COR-L47 (cell line): Measurements from ENCODE around the gene TMED6.

ENCODE experiments used
- DNase-seq: peaks from one replicate; lab custom pipeline; 2025; lab: John Stamatoyannopoulos, UW

TMED6 gene

DNA sequence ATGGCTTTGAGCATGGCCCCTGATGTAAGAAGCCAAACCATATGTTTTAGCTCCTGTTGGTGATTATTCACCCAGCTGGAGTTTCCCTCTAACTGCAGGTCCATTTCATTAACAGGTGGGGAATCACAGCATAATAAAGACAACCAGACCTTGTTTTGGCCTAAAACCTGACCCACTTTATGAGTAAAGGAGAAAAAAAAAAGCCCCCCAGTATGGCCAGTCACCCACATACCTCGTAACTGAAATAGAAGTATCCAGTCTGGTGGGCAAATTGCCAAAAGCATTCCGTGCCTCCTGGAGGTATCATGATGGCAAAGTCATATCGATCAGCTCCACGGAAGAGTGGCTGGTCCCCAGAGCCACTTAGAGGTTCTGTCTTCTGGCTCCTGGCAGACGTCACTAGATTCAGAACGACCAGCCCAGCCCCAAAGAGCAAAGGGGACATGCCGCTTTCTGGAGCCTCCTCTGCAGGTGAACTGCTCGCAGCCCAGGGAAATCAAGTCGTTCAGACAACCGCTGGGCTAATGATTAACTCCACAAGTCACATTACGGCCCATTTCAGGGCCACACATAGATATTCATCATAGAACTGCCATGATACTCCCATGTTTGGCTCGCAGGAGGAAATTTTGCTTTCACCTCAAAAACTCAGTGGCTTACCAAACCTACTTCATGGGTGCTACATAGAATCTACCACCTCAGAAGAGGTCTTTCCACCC, at the start of gene TMED6:
Gene TMED6, minus strand, starts transcription at position 478 of the 719 bp plus-strand sequence. Its CDS starts 33 bp downstream, at position 445.
- DNase-seq, result no peak

- DNase-seq, result no peak
Measured at GRCh38 chr16:69399361-69399760, 47.8 kb upstream of the TMED6 start.

DNA sequence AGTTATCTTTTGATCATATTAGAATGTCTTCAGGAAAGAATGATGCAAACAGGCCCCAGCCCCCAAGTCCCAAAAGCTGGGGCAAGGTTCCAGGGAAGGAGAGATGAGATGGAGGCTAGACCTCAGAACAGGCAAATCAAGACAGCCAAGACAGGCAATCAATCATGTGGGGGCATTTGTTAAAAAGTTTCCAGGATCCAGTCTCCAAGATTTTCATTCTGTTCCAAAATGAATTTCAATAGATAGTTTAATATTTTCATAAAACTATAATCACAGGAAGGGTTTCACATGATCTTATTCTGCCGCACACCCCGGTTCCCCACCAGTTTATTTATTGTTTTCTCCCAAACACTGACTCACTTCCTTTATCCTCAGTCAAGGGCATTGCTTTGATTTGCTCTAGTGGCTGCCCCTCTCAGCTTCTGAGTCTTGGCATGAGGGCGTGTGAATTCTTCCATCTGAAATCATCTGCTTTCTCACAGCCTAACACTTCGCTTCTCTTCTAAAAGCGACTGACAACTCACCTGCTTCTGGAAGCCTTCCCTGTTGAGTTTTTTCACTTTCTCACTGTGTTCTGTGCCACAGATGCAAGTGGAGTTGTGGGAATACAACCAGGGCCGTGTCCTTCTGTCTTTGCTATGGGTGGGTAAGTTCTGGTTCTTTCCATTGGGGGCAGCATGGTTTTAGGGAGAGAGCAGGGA, 46.4 kb upstream of the TMED6 start:
- peak; percentile 13 for DNase-seq

GRCh38 chr16:69396187-69397061, 44.8 kb upstream of the TMED6 start:
- peak; percentile 75 for DNase-seq

- no peak for DNase-seq
Measured at GRCh38 chr16:69395859-69396186, 44.2 kb upstream of the TMED6 start.

- DNase-seq, result no peak
Measured at GRCh38 chr16:69393898-69394849, 42.6 kb upstream of the TMED6 start.

- DNase-seq, result no peak
Measured at GRCh38 chr16:69386596-69386995, 35.0 kb upstream of the TMED6 start.

GRCh38 chr16:69384974-69385373, 33.4 kb upstream of the TMED6 start:
- DNase-seq, result no peak

DNA sequence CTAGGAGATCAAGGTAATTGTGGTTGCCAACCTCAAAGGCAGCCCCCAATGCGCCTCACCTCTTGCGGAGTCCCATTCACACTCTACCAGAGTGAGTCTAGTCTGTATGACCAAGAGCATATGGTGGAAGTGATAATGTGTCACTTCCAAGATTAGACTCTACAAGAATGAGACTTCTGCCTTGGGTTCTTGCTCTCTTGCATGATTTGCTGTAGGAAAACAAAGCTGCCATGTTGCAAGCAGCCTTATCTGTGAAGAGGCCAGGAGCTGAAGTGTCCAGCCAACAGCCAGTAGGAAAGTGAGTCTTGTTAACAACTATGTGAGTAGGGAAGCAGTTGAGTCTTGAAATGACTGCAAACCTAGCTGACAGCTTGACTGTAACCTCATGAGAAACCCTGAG, 30.8 kb upstream of the TMED6 start:
- DNase-seq, result no peak

DNA sequence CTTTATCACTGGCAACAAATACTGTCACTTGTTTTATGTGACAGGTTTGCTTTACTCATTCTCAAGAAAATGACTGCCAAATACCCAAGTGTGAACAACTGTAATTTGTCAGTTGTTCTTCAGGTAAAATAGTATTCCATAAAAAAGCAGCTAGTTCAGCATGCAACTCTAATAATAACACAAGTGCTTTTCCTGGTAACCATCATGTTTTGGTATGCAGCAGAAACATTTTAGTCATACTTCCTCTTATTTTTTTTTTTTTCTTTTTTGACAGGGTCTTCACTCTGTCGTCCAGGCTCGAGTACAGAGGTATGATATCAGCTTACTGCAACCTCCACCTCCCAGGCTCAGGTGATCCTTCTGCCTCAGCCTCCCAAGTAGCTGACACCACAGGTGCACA, 29.6 kb upstream of the TMED6 start:
- no peak for DNase-seq

GRCh38 chr16:69378760-69379159, 27.2 kb upstream of the TMED6 start:
- no peak for DNase-seq

GRCh38 chr16:69378036-69378435, 26.4 kb upstream of the TMED6 start:
- no peak for DNase-seq

DNA sequence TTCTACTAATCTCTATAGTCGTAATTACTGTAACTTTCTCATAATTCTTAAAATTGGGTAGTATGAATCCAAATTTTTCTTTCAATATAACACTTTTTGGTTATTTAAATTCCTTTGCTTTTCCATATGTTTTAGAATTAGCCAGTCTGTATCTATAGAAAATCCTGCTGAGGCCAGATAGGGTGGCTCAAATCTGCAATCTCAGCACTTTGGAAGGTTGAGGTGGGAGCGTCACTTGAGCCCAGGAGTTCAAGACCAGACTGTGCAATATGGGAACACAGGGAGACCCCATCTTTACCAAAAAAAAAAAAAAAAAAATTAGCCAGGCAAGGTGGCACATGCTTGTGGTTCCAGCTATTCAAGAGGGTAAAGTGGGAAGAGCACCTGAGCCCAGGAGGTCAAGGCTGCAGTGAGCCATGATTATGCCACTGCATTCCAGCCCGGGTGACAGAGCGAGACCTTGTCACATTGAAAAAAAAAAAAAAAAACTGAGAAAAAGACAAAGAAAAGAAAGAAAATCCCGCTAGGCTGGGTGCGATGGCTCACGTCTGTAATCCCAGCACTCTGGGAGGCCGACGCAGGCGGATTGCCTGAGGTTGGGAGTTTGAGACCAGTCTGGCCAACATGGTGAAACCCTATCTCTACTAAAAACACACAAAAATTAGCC, 24.9 kb upstream of the TMED6 start:
- no peak for DNase-seq

GRCh38 chr16:69373019-69373418, 21.4 kb upstream of the TMED6 start:
- no peak for DNase-seq

DNA sequence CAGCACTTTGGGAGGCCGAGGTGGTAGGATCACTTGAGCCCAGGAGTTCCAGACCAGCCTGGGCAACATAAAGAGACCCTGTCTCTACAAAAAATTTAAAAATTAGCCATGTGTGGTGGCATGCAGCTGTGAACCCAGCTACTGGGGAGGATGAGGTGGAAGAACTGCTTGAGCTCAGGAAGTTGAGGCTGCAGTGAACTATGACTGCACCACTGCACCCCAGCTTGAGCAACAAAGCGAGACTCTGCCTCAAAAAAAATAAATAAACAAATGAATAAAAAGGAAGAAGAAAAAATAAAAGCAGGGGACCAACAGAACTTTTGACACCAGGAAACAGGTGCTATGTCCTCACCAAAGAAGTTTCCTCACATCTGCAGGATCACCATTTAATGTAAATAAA, 20.0 kb upstream of the TMED6 start:
- no peak for DNase-seq

DNA sequence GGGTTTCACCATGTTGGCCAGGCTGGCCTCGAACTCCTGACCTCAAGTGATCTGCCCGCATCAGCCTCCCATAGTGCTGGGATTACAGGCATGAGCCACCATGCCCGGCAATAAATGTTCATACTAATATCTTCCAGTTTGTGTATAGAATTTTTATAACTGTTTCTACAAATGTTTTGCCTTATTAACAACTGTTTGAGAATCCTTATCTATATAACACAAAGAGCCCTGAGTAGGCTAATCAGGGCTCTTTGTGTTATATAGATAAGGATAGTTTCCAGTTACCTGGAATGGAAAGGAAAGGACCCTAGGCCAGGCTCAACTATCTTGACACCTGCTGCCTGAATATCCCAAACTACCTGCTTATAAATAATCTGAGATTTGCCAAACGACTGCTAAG, 17.3 kb upstream of the TMED6 start:
- no peak for DNase-seq

DNA sequence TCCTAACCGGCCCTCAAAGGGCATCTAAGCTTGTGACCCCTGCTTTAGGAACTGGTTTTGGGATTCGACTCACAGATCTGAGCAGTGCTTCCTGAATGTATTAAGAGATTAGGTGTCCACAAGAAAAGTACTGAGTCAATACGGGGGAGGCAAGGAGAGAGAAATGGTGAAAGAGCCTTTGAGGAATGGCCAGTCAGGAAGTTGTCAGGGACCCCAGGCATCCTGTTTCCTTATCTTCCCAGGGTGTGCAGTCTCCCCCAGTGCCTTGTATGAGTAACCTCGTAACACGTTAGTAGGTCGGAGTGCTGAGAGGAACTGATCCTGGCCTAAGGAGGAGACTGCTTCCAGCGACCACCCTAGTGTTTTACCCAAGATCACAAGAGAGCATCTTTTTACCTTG, 16.4 kb upstream of the TMED6 start:
- DNase-seq, result no peak

DNA sequence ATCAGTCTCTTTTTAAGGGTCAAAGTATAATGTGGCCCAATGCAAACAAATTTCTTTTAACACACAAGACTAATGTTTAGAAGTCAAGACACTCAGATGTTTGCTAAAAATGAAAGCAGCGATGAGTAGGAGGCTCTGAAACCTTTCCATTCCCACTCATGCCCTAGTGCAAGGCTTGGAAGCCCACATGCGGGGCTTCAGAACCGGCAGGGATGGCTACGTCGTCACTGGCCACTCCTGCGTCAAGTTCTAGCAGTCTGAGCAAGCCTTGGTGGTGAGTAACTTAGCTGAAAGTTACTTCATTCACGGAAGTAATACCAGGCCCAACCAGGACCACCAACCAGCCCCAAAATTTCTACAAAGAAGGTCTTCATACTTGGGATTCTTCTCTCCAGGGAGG, 14.8 kb upstream of the TMED6 start:
- no peak for DNase-seq

DNA sequence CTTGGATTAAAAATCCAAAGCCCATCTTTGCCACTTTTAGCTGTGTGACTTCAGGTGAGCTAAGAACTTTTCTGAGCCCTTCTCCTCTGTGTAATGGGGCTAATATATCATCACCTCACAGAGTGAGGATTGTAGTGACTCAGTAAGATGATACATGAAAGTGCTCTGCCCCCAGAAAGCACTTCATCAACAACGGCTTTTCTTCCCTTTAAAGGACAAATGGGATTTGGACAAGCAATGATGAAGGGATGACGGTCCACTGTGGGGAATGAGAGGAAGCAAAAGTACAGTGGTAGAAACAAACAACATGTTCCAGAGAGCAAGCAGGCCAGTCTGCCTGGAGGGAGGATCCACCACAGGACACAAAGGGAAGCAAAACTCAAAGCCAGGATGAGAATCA, 14.3 kb upstream of the TMED6 start:
- no peak for DNase-seq

DNA sequence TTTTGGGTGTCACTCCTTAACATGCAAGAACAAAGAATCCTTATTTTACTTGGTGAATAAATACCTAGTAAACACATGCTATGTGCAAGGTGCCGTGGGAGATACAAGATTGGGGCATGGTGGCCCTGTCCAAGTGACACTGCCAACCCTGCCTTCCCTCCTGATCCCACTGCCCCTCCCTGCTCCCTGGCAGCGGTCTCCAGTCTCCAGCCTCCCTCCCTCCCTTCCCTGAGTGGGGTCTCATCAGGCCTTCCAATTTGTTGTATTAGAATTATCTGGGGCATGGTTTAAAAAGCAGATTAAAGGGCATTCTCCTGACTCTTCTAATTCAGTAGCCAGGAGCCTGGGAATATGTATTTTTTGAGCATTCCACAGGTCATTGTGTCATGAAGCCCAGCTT, 12.5 kb upstream of the TMED6 start:
- DNase-seq, result no peak

GRCh38 chr16:69363281-69363717, 11.7 kb upstream of the TMED6 start:
- DNase-seq, result no peak
